ENCODE results near the gene EFCC1.

GRCh38 chr3:128983293-128984069 lies 17.6 kb upstream of the EFCC1 start:
- TF ChIP-seq CTCF (conservative IDR thresholded peaks at IDR 0.05 in 1 of 2, IDR thresholded peaks at IDR 0.05 in 1 of 2; ENCODE audit: extremely low read depth in 1 of 2, insufficient read depth in 1 of 2, low read depth in 1 of 2, low read length in 2 of 2) (no peak), EZH2 (IDR thresholded peaks at IDR 0.05; ENCODE audit: borderline replicate concordance, low read length) (no peak)

Measured in mammary epithelial cell (primary cell).